T-helper 1 cell treated with Interleukin-12 subunit alpha and Interleukin-12 subunit beta and Interleukin-4 antibody, amounts not matched to agents 30 μg/mL and 1 μg/mL, for 36 hours (primary cell): ENCODE data around the gene AKNA.

ENCODE experiments used
- H3K27ac Mint-ChIP-seq: one replicate; pipeline ENCODE4 v1.8.0; 2021; ENCODE audit warnings: mild to moderate bottlenecking, mixed read lengths
- H3K27me3 Mint-ChIP-seq: one replicate; pipeline ENCODE4 v1.8.0; 2021; ENCODE audit warnings: low read depth, mixed read lengths
- H3K36me3 Mint-ChIP-seq: one replicate; pipeline ENCODE4 v1.8.0; 2021; ENCODE audit warnings: low read depth, mixed read lengths
- H3K4me1 Mint-ChIP-seq: one replicate; pipeline ENCODE4 v1.8.0; 2021; ENCODE audit warnings: low read depth, mixed read lengths
- H3K4me3 Mint-ChIP-seq: one replicate; pipeline ENCODE4 v1.8.0; 2021; ENCODE audit warnings: mild to moderate bottlenecking, moderate library complexity, mixed read lengths
- H3K9me3 Mint-ChIP-seq: one replicate; pipeline ENCODE4 v1.8.0; 2021; ENCODE audit warnings: mixed read lengths

AKNA gene

DNA sequence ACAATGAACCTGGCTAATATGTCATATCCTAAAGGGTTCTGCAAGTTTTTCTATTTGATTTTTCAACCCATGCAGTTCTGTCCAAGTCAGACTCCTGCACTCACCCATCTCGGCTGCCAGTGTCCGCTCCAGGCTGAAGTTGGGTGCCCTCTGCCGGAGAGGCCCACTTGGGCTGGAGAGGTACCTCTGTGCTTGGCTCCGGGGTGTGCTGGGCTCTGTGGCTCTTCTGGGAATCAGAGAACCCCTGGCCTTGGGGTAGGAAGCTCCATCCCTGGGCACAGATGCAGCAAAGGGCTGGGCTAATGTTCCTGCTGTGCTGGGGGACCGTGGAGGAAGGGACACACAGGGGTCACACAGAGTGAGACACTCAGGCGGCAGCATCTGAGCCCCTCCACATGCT, 32.0 kb downstream of the AKNA start:
- Mint-ChIP-seq H3K4me1 (peaks cover 28% of the 10 kb centered on the region), H3K27me3 (no peaks in the 10 kb centered on the region), H3K36me3 (peaks cover 41% of the 10 kb centered on the region), H3K27ac (no peak overlapping the region), H3K9me3 (no peaks in the 10 kb centered on the region), H3K4me3 (no peak overlapping the region)

DNA sequence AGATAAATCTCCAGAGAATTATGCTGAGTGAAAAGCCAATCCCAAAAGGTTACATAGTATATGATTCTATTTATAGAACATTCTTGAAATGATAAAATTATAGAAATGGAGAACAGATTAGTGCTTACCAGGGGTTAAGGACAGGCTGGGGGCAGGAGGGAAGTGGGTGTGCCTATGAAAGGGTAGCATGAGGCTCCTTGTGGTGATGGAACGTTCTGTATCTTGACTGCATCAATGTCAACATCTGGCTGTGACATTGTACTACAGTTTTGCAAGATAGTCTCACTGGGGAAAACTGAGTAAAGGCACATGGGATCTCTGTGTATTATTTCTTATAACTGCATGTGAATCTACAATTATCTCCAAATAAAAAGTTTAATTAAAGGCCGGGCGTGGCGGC, 35.9 kb downstream of the AKNA start:
- Mint-ChIP-seq H3K36me3 (peaks cover 53% of the 10 kb centered on the region), H3K27me3 (no peaks in the 10 kb centered on the region), H3K27ac (peak overlapping the region; percentile 31), H3K4me3 (no peak overlapping the region), H3K9me3 (no peaks in the 10 kb centered on the region), H3K4me1 (peaks cover 34% of the 10 kb centered on the region)

DNA sequence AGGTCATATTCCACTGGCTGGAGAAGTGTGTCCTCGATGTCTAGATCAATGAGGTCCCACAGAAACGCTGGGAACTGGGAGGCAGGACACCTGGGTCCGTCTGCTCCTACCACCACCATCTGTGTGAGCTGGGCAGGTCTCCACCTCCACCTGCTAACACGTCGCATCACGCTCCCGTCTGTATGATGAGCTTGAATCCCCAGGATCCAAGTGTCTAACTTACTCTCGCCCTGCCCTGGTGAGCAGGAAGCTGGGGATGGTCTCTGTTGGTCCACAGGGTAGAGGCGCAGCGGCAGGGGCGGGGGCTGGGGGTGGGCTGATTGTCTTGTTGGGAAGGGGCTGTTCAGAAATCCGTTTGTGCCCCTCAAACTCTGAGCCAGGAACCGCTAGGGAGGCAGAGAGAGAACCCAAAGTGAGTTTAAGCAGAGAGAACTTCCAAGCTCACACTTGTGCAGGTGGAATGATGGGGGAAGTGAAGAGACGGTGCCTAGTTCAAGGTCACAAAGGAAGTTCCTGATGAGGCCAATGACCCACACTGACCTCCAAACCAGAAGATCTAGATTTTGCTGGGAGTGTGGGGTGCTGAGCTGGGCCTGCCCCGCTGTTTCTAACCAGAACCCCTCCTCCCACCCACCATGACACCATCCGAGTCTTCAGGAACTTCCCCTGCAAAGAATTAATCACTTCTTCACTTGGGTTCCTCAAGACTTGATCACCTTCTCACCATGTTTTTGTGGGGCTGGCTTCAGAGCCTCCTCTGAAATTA, 37.0 kb downstream of the AKNA start:
- Mint-ChIP-seq H3K4me1 (peaks cover 30% of the 10 kb centered on the region), H3K27ac (peak overlapping the region; percentile 92), H3K27me3 (no peaks in the 10 kb centered on the region), H3K36me3 (peaks cover 57% of the 10 kb centered on the region), H3K9me3 (no peaks in the 10 kb centered on the region), H3K4me3 (no peak overlapping the region)

DNA sequence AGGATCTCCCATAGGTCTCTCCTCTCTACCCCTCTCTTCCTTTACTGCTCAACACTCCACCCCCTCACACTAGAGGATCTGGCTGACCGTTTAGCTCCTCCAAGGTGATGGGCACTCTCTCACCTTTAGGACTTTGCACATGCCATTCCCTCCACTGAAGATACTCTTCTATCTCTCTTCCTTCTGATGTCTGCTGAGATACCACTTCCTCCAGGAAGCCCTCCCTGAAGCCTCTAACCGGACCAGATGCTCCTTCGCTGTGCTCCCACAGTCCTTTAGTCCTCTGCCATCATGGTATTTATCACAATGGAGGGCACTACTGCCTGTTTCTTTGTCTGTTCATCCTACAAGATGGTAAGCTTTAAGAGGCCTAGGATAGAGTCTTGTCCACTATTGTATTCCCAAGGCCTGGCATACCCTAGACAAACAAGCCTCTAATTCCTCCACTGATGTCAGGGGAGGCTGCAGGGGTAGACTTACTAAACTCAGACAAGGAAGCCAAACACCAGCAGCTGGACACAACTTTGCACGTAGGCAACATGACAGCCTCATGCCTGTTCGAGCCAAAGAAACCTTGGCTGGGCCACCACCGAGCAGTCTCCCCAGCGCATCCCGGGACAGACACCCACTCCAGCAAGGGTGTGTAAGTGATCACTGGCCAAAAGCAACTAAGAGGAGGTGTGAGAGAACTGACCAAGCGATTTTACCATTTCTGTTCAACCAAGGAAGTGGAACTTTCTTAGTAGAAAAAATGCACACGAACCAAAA, 37.9 kb downstream of the AKNA start:
- peaks cover 30% of the 10 kb centered on the region for H3K4me1 Mint-ChIP-seq

DNA sequence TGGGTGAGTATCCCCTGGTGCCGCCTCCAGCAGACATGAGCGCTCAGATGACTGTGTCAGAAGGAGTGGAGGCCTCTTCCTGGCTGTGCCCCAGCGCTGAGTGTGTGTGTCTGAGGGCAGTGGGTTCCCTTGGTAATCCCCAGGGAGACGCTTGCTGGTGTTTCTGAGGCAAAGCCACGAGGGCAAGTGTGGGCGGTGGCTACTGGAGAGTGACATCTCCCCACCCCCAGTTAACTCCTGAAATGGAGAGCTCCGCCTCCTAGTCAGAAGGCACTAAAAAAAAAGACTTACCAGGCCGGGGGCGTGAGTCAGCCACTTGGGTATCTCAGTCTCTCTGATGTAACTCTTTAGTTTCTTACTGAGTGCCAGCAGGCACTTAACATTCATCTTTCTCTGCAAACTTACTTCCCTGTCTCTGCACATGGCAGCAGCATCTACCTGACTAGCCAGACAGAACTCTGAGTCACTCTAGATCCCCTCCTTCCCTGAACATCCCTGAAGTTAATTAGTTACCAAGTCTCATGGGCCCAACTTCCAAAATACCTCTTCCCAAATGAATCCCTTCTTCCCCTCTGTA, 38.8 kb downstream of the AKNA start:
- Mint-ChIP-seq H3K4me1 (peaks cover 35% of the 10 kb centered on the region), H3K4me3 (peak overlapping the region; percentile 52), H3K27me3 (no peaks in the 10 kb centered on the region)

More for the DNA sequence above, 37.9 kb downstream of the AKNA start:
- peak overlapping the region; percentile 92 for H3K27ac Mint-ChIP-seq
- H3K36me3 Mint-ChIP-seq = peaks cover 65% of the 10 kb centered on the region
- H3K9me3 Mint-ChIP-seq = no peaks in the 10 kb centered on the region
- peak overlapping the region; percentile 52 for H3K4me3 Mint-ChIP-seq
- H3K27me3 Mint-ChIP-seq = no peaks in the 10 kb centered on the region

DNA sequence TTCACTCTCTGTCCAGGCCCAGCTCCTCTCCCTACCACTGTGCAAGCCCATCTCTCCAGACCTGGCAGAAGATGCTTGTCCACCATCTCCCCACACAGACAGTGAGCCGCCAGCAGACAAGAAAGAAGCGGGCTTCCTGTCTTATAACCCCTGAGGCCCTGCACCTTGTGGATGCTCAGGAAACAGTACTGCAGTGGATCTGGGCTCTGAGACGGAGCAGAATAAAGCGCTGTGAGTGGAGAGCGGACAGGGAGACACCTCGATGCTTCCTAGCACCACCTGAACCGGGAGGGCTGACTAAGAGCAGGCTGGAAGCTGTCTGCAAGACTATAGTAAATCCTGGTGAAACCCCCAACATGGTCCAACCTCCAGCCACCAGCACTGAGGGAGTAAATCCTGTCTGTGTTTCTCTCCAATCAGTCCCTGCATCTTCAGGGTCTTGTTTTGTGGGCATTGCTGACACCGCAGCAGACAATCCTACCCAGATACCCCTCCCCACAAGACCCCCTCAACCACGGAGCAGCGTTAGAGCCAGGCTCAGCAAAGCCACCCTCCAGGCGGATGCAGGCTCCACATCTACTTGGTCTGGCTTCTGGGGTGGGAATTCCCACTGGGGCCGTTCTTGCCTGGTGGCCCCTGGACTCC, 39.4 kb downstream of the AKNA start:
- peaks cover 37% of the 10 kb centered on the region for H3K4me1 Mint-ChIP-seq

More for the DNA sequence above, 38.8 kb downstream of the AKNA start:
- peaks cover 73% of the 10 kb centered on the region for H3K36me3 Mint-ChIP-seq
- H3K9me3 Mint-ChIP-seq = no peaks in the 10 kb centered on the region
- peak overlapping the region; percentile 92 for H3K27ac Mint-ChIP-seq

DNA sequence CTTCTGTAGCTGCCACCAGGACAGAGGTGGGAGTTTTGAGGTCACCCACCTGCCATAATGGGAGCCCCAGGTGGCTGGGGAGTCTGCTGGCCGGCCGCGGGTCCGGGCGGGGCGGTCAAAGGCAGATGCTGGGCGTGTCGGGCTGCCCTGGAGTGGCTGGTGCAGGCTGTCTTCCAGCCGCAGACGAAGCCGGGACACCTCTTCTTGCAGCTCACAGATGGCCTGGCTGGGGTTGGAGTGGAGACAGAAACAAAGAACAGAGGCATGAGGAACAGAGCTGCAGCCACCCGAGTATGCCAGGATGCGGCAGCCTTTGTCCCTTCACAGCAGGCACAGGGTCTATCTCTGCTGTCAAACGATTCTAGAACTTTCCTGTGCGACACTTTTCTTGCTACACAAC, 40.1 kb downstream of the AKNA start:
- H3K4me3 Mint-ChIP-seq = no peak overlapping the region
- H3K9me3 Mint-ChIP-seq = no peaks in the 10 kb centered on the region
- H3K27ac Mint-ChIP-seq = peak overlapping the region; percentile 41
- H3K36me3 Mint-ChIP-seq = peaks cover 80% of the 10 kb centered on the region
- peaks cover 39% of the 10 kb centered on the region for H3K4me1 Mint-ChIP-seq
- H3K27me3 Mint-ChIP-seq = no peaks in the 10 kb centered on the region

More for the DNA sequence above, 39.4 kb downstream of the AKNA start:
- Mint-ChIP-seq H3K27me3 (no peaks in the 10 kb centered on the region), H3K27ac (peak overlapping the region; percentile 92), H3K9me3 (no peaks in the 10 kb centered on the region), H3K36me3 (peaks cover 77% of the 10 kb centered on the region), H3K4me3 (no peak overlapping the region)

DNA sequence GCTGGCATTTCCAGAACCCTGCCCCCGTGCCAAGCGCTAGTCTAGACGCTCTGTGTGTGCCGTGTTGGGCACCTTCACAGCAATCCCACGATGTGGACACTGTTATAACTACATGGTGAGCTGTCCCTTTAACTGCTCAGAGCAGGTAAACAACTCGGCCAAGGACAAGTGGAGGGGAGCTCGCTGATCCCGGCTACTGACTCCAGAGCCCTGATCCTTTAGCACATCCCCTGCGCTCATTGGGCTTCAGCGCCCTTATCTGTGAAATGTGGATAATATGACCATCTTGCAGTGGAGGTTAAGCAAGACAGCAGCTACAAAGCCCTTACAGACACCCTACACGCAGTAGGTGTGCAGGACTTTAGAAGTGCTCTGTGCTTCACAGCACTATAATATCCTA, 41.6 kb downstream of the AKNA start:
- Mint-ChIP-seq H3K27me3 (no peaks in the 10 kb centered on the region), H3K36me3 (peaks cover 85% of the 10 kb centered on the region), H3K4me3 (no peak overlapping the region), H3K27ac (no peak overlapping the region), H3K4me1 (peaks cover 42% of the 10 kb centered on the region), H3K9me3 (no peaks in the 10 kb centered on the region)

DNA sequence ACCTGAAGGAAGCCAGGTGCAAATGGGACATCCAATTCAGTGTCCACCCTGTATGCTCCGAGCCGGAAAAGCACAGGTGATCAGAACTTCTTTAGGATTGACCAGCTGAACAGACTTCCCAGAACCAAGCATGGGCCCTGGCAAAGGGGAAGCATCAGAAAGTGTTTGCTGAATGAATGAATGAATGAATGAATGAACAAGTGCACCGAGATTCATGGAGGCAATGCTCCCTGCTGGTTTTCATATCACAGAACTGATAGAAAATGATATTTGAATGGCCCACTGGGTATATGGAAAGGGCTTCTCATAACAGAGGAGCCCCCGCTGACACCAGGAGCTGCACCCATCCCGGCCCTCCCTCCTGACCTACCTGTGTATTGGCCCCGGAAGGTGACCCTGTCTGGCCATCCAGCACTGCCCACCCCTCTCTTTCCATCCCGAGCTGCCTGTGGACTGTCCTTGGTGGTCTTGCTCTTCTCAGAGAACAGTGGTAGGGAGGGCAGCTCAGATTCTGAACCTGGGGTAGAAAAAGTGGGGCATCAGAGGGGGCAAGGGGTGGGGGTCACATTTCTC, 42.2 kb downstream of the AKNA start:
- Mint-ChIP-seq H3K36me3 (peaks cover 87% of the 10 kb centered on the region), H3K27ac (no peak overlapping the region), H3K27me3 (no peaks in the 10 kb centered on the region), H3K4me3 (no peak overlapping the region), H3K9me3 (no peaks in the 10 kb centered on the region), H3K4me1 (peaks cover 40% of the 10 kb centered on the region)

DNA sequence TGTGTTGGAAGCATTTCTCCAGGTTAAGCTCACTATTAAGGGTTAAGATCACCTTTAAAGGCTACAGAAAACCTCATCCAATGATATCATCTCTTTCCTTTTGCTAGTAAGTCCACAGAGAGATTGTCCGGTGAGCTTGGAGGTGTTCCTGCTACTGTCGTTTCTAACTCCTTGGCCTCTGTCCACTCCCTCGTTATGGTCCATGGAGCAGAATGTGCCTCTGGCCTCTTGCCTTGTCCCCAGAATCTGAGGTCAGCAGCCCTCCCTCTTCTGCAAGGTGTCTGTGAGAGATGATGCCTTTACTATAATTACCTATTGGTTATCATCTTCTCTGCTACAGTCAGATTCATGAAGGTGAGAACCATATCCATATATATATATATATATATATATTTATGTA, 43.1 kb downstream of the AKNA start:
- Mint-ChIP-seq H3K4me1 (peaks cover 32% of the 10 kb centered on the region), H3K27me3 (no peaks in the 10 kb centered on the region), H3K4me3 (no peak overlapping the region), H3K36me3 (peaks cover 85% of the 10 kb centered on the region), H3K9me3 (no peaks in the 10 kb centered on the region), H3K27ac (no peak overlapping the region)

DNA sequence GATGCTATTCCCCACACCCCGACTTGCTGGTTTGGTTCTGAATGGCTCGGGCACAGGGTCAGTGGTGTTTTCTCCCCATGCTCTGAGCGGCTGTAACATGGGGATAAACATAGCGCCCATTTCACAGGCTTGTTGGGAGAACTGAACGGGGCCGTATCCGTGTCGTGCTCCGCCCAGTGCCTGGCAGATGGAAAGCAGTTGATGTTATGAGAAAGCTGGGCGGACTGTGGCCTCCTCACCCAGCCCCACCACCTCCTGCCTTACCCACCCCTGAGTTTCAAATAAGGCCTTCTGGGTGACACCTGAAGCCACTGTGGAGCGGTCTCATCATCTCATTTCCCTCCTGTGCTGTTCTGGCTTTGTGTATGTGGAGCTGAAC, 43.6 kb downstream of the AKNA start:
- no peak overlapping the region for H3K4me3 Mint-ChIP-seq
- peaks cover 85% of the 10 kb centered on the region for H3K36me3 Mint-ChIP-seq
- H3K27me3 Mint-ChIP-seq = no peaks in the 10 kb centered on the region
- H3K4me1 Mint-ChIP-seq = peaks cover 31% of the 10 kb centered on the region
- H3K9me3 Mint-ChIP-seq = no peaks in the 10 kb centered on the region
- H3K27ac Mint-ChIP-seq = no peak overlapping the region

DNA sequence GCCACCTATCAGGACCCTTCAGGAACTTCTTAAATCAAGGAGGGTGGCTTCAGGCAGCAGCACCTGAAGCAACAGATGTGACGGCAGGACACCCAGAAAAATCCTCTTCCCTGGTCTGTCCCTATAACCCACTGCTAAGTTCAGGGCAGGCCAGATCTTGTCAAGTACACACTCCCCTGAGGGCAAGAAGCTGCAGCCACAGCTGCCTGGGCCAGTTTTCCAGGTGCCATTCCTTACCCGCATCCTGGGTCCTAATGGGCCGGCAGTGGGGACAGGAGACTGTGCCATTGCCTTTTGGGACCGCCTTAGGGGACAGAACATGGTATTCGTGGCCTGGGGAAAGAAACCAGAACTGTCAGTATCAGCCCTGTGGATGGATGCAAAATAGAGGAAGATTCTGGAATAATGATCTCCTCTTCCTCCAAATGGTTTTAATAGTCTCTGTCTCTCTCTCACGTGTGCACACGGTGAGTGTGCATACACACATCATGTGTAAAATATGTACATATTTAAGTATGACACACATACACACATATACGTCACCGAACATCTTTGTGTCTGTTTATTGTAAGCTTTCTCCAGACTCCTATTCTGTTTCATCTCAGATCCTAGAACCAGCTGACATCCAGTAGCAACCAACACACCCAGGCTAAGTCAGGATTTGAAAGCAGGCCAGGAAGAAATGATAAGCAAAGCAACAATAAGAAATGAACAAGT, 44.2 kb downstream of the AKNA start:
- Mint-ChIP-seq H3K27ac (no peak overlapping the region), H3K36me3 (peaks cover 85% of the 10 kb centered on the region), H3K4me1 (peaks cover 30% of the 10 kb centered on the region), H3K9me3 (no peaks in the 10 kb centered on the region), H3K27me3 (no peaks in the 10 kb centered on the region), H3K4me3 (no peak overlapping the region)

DNA sequence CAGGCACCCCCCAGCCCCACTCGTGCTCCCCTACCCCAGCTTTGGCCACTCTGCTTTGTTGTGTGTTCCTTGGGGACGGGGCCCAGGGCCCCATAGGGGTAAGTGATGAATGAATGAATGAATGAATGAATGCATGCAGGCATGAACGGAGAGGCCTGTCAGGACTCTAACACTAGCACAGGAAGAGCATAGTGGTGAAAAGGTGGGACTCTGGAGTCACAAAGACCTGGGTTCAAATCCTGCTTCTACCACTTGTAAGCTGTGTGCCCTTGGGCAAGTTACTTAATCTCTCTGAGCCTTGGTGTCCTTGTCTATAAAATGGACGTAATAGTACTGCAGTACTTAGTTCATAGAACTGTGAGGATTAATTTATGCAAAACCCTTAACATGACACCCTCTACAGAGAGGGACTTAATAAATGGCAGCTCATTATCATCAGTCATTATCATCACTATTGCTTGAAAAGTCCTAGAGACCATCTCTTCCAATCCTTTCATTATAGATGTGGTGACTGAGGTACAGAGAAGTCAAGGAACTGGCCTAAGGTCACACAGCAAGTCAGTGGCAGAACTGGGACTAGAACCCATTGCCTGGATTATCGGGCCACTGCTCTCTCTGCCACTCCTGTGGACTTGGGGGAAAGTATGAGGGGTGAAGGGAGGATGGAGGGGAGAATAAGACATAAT, 44.9 kb downstream of the AKNA start:
- H3K9me3 Mint-ChIP-seq = no peaks in the 10 kb centered on the region
- H3K4me1 Mint-ChIP-seq = peaks cover 26% of the 10 kb centered on the region
- H3K27ac Mint-ChIP-seq = no peak overlapping the region
- H3K27me3 Mint-ChIP-seq = no peaks in the 10 kb centered on the region
- peaks cover 83% of the 10 kb centered on the region for H3K36me3 Mint-ChIP-seq
- no peak overlapping the region for H3K4me3 Mint-ChIP-seq
